ENCODE data around the gene HBS1L.

The HBS1L gene

GRCh38 chr6:135037541-135037940 lies 17.1 kb downstream of the HBS1L start:
- H4K20me1 ChIP-seq (ENCODE audit: control insufficient read depth, insufficient read depth, low read depth, low read length), result no peaks in the 10 kb centered on the region

GRCh38 chr6:135036731-135037420 lies 17.7 kb downstream of the HBS1L start:
- Histone ChIP-seq H3K36me3 (ENCODE audit: control insufficient read depth, low read length) (peaks cover 68% of the 10 kb centered on the region), H4K20me1 (ENCODE audit: control insufficient read depth, insufficient read depth, low read depth, low read length) (no peaks in the 10 kb centered on the region), H3K4me3 (ENCODE audit: low read length) (no peak overlapping the region), H3K27ac (ENCODE audit: low read depth, low read length) (no peak overlapping the region), H3F3A (ENCODE audit: control insufficient read depth, insufficient read depth) (no peaks in the 10 kb centered on the region; the same call in 1 of the 2 replicates), H3K4me1 (ENCODE audit: control insufficient read depth, low read length) (no peaks in the 10 kb centered on the region), H3K9me2 (replicated peaks; ENCODE audit: control insufficient read depth, low read length) (no peaks in the 10 kb centered on the region), H3K4me2 (ENCODE audit: low read length) (no peak overlapping the region), H3K9me3 (ENCODE audit: control insufficient read depth, insufficient read depth, low read length) (no peaks in the 10 kb centered on the region), H3K79me2 (ENCODE audit: control insufficient read depth, low read length) (peaks cover 22% of the 10 kb centered on the region), H3K27me3 (ENCODE audit: control insufficient read depth, low read length) (no peaks in the 10 kb centered on the region)
- no peak for TF ChIP-seq CTCF (IDR thresholded peaks at IDR 0.05; ENCODE audit: low read depth, low read length, poor library complexity, severe bottlenecking)
- TF ChIP-seq EZH2phosphoT487 (IDR thresholded peaks at IDR 0.05; ENCODE audit: borderline replicate concordance, low read length), result no peak

More at GRCh38 chr6:135037541-135037940, 17.1 kb downstream of the HBS1L start:
- no peaks in the 10 kb centered on the region; the same call in 1 of the 2 replicates for H3F3A ChIP-seq (ENCODE audit: control insufficient read depth, insufficient read depth)
- peaks cover 72% of the 10 kb centered on the region for H3K36me3 ChIP-seq (ENCODE audit: control insufficient read depth, low read length)
- H3K9me2 ChIP-seq (replicated peaks; ENCODE audit: control insufficient read depth, low read length), result no peaks in the 10 kb centered on the region
- no peak overlapping the region for H3K4me2 ChIP-seq (ENCODE audit: low read length)
- H3K4me3 ChIP-seq (ENCODE audit: low read length), result no peak overlapping the region
- H3K27ac ChIP-seq (ENCODE audit: low read depth, low read length), result no peak overlapping the region
- H3K4me1 ChIP-seq (ENCODE audit: control insufficient read depth, low read length), result no peaks in the 10 kb centered on the region
- no peaks in the 10 kb centered on the region for H3K27me3 ChIP-seq (ENCODE audit: control insufficient read depth, low read length)
- TF ChIP-seq CTCF (IDR thresholded peaks at IDR 0.05; ENCODE audit: low read depth, low read length, poor library complexity, severe bottlenecking) (no peak), EZH2phosphoT487 (IDR thresholded peaks at IDR 0.05; ENCODE audit: borderline replicate concordance, low read length) (no peak)
- H3K9me3 ChIP-seq (ENCODE audit: control insufficient read depth, insufficient read depth, low read length), result no peaks in the 10 kb centered on the region
- peaks cover 28% of the 10 kb centered on the region for H3K79me2 ChIP-seq (ENCODE audit: control insufficient read depth, low read length)

GRCh38 chr6:135033238-135033637 lies 21.4 kb downstream of the HBS1L start:
- no peak overlapping the region for H3K27ac ChIP-seq (ENCODE audit: low read depth, low read length)
- peaks cover 7% of the 10 kb centered on the region; the same call in 1 of the 2 replicates for H3K79me2 ChIP-seq (ENCODE audit: control insufficient read depth, low read length)
- no peaks in the 10 kb centered on the region for H4K20me1 ChIP-seq (ENCODE audit: control insufficient read depth, insufficient read depth, low read depth, low read length)
- H3K9me2 ChIP-seq (replicated peaks; ENCODE audit: control insufficient read depth, low read length), result no peaks in the 10 kb centered on the region
- no peaks in the 10 kb centered on the region for H3K9me3 ChIP-seq (ENCODE audit: control insufficient read depth, insufficient read depth, low read length)
- H3K27me3 ChIP-seq (ENCODE audit: control insufficient read depth, low read length), result no peaks in the 10 kb centered on the region
- no peaks in the 10 kb centered on the region; the same call in 1 of the 2 replicates for H3F3A ChIP-seq (ENCODE audit: control insufficient read depth, insufficient read depth)
- TF ChIP-seq EZH2phosphoT487 (IDR thresholded peaks at IDR 0.05; ENCODE audit: borderline replicate concordance, low read length) (no peak), CTCF (IDR thresholded peaks at IDR 0.05; ENCODE audit: low read depth, low read length, poor library complexity, severe bottlenecking) (no peak)
- peaks cover 56% of the 10 kb centered on the region for H3K36me3 ChIP-seq (ENCODE audit: control insufficient read depth, low read length)
- H3K4me3 ChIP-seq (ENCODE audit: low read length), result no peak overlapping the region
- H3K4me2 ChIP-seq (ENCODE audit: low read length), result no peak overlapping the region
- no peaks in the 10 kb centered on the region for H3K4me1 ChIP-seq (ENCODE audit: control insufficient read depth, low read length)
